Transverse colon (tissue), 3 donors: ENCODE data around the gene KANTR.

Experiments
- POLR2A ChIP-seq: fragments of 450-650 bp; IDR thresholded peaks from one replicate; pipeline ENCODE4 v1.6.1; 2016; ENCODE audit warnings: antibody characterized with exemption, mild to moderate bottlenecking, moderate library complexity
- TF ChIP-seq, protein P1 (sequence below), 5 experiments: fragments of 200-600 bp in 3 of 5; fragments of 450-650 bp in 2 of 5; sonication (generic) in 3 of 5; IDR thresholded peaks; 1 replicate in 2 of 5; 2 replicates in 3 of 5; pipeline ENCODE4 v1.5.1; 2016 to 2017; ENCODE audit warnings: antibody characterized with exemption in 5 of 5, inconsistent platforms in 3 of 5, mild to moderate bottlenecking in 2 of 5, moderate library complexity in 1 of 5

DNA sequence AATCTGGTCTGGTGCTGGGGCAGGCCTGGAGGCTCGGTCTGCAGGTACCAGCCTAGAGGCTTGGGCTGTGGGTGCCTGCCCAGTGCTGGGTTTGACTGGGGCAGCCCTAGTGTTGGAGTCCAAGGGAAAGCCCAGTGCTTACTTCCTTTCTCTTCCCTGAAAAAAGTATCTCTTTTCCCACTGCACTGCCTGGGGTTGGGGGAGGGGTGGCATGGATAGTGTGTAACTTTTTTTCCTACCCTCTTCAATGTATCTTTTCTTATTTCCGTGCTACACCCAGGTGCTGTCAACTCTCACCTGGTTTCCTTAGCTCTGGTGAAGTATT lies 21.6 kb downstream of the KANTR start:
- TF ChIP-seq, protein P1, sequence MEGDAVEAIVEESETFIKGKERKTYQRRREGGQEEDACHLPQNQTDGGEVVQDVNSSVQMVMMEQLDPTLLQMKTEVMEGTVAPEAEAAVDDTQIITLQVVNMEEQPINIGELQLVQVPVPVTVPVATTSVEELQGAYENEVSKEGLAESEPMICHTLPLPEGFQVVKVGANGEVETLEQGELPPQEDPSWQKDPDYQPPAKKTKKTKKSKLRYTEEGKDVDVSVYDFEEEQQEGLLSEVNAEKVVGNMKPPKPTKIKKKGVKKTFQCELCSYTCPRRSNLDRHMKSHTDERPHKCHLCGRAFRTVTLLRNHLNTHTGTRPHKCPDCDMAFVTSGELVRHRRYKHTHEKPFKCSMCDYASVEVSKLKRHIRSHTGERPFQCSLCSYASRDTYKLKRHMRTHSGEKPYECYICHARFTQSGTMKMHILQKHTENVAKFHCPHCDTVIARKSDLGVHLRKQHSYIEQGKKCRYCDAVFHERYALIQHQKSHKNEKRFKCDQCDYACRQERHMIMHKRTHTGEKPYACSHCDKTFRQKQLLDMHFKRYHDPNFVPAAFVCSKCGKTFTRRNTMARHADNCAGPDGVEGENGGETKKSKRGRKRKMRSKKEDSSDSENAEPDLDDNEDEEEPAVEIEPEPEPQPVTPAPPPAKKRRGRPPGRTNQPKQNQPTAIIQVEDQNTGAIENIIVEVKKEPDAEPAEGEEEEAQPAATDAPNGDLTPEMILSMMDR (IDR thresholded peaks at IDR 0.05): no peak
- TF ChIP-seq POLR2A: no peak
